Esophagus mucosa (tissue), 1 donor: ENCODE measurements around the gene SLC5A1. TPM values are rescaled to one million over a fixed set of nuclear protein-coding genes. Genes with fewer than 3 reads are reported as not detected.
"Not testable (repeated sequence)": the region's sequence is repeated elsewhere in the genome, so short reads cannot be mapped to it uniquely, and the experiment has no call there.

Experiments
- ATAC-seq: fragments of 200-7000 bp; cut with Tn5 transposase; one replicate; pipeline ENCODE4 v1.9.1; 2020
- total RNA-seq: library from RNA; stranded (reverse); gene quantifications from one replicate; pipeline ENCODE4 v1.2.4, GENCODE V29; 2023
- donor health status: DM: yes; HTN: yes; CAD: no.

SLC5A1 gene
- total RNA-seq, 1 donor from 2014 or later = 8.1 TPM

- ATAC-seq = no peak
Observed at GRCh38 chr22:32097881-32098499, 54.9 kb downstream of the SLC5A1 start.

GRCh38 chr22:32100711-32101110, 57.6 kb downstream of the SLC5A1 start:
- ATAC-seq = peak; percentile 33

- ATAC-seq = no peak
Observed at GRCh38 chr22:32103658-32104315, 60.7 kb downstream of the SLC5A1 start.

- no peak for ATAC-seq
Observed at GRCh38 chr22:32106930-32107329, 63.9 kb downstream of the SLC5A1 start.

GRCh38 chr22:32112380-32112779, 69.3 kb downstream of the SLC5A1 start:
- ATAC-seq = no peak

GRCh38 chr22:32119568-32120235, 76.6 kb downstream of the SLC5A1 start:
- no peak for ATAC-seq

- ATAC-seq = no peak
Observed at GRCh38 chr22:32120603-32121002, 77.5 kb downstream of the SLC5A1 start.

- ATAC-seq = no peak
Observed at GRCh38 chr22:32122899-32123298, 79.8 kb downstream of the SLC5A1 start.

GRCh38 chr22:32123657-32124056, 80.6 kb downstream of the SLC5A1 start:
- ATAC-seq = no peak

- ATAC-seq = no peak
Observed at GRCh38 chr22:32127904-32128303, 84.8 kb downstream of the SLC5A1 start.

- peak; percentile 52 for ATAC-seq
Observed at GRCh38 chr22:32130464-32130863, 87.4 kb downstream of the SLC5A1 start.

GRCh38 chr22:32132126-32132525, 89.1 kb downstream of the SLC5A1 start:
- no peak for ATAC-seq

- no peak for ATAC-seq
Observed at GRCh38 chr22:32132783-32133182, 89.7 kb downstream of the SLC5A1 start.

GRCh38 chr22:32134796-32135195, 91.7 kb downstream of the SLC5A1 start:
- not testable (repeated sequence) for ATAC-seq

- peak; percentile 82 for ATAC-seq
Observed at GRCh38 chr22:32135958-32136357, 92.9 kb downstream of the SLC5A1 start.

GRCh38 chr22:32136881-32137280, 93.8 kb downstream of the SLC5A1 start:
- ATAC-seq = not testable (repeated sequence)

- ATAC-seq = not testable (repeated sequence)
Observed at GRCh38 chr22:32137731-32138324, 94.8 kb downstream of the SLC5A1 start.

GRCh38 chr22:32138576-32138975, 95.5 kb downstream of the SLC5A1 start:
- ATAC-seq = not testable (repeated sequence)

GRCh38 chr22:32140688-32141087, 97.6 kb downstream of the SLC5A1 start:
- peak; percentile 54 for ATAC-seq

- no peak for ATAC-seq
Observed at GRCh38 chr22:32142600-32142999, 99.5 kb downstream of the SLC5A1 start.

- peak; percentile 23 for ATAC-seq
Observed at GRCh38 chr22:32144496-32145274, 101.6 kb downstream of the SLC5A1 start.

GRCh38 chr22:32147128-32147527, 104.1 kb downstream of the SLC5A1 start:
- ATAC-seq = not testable (repeated sequence)

- ATAC-seq = not testable (repeated sequence)
Observed at GRCh38 chr22:32148372-32148771, 105.3 kb downstream of the SLC5A1 start.
